AG04449 (cell line): ENCODE measurements around the gene TARS1.
"Not testable (repeated sequence)": the region's sequence is repeated elsewhere in the genome, so short reads cannot be mapped to it uniquely, and the experiment has no call there.

Source experiments
- CTCF ChIA-PET: fragments of 350-600 bp; formaldehyde crosslinking; extraction: SDS; loops from one replicate; lab custom pipeline; 2021; ENCODE audit warnings: antibody characterized with exemption; lab: Yijun Ruan, JAX
- POLR2A ChIA-PET: fragments of 400-600, 350-600 bp; formaldehyde crosslinking; extraction: SDS; loops from one replicate; lab custom pipeline; 2020; ENCODE audit warnings: antibody characterized with exemption, inconsistent platforms; lab: Yijun Ruan, JAX
- DNase-seq: peaks from one replicate; pipeline ENCODE4 v3.0.0-alpha.2; 2010; ENCODE audit warnings: low read depth, low spot score
- H3K4me3 ChIP-seq: 2 replicates; pipeline ENCODE4 v1.5.1; 2011; ENCODE audit warnings: low read depth, mild to moderate bottlenecking, control low read depth, low read length
- TF ChIP-seq, protein P1 (sequence below): IDR thresholded peaks from one replicate; pipeline ENCODE4 v1.5.1; 2011; ENCODE audit warnings: mild to moderate bottlenecking, moderate library complexity, low read length, control low read depth, inconsistent platforms; ENCODE audit not compliant: insufficient read depth; ENCODE audit errors: missing control alignments

TARS1 gene

GRCh38 chr5:33435893-33436490, 4.8 kb upstream of the TARS1 start:
- DNase-seq, H3K4me3 ChIP-seq, POLR2A ChIA-PET: not testable (repeated sequence)
- TF ChIP-seq, protein P1, sequence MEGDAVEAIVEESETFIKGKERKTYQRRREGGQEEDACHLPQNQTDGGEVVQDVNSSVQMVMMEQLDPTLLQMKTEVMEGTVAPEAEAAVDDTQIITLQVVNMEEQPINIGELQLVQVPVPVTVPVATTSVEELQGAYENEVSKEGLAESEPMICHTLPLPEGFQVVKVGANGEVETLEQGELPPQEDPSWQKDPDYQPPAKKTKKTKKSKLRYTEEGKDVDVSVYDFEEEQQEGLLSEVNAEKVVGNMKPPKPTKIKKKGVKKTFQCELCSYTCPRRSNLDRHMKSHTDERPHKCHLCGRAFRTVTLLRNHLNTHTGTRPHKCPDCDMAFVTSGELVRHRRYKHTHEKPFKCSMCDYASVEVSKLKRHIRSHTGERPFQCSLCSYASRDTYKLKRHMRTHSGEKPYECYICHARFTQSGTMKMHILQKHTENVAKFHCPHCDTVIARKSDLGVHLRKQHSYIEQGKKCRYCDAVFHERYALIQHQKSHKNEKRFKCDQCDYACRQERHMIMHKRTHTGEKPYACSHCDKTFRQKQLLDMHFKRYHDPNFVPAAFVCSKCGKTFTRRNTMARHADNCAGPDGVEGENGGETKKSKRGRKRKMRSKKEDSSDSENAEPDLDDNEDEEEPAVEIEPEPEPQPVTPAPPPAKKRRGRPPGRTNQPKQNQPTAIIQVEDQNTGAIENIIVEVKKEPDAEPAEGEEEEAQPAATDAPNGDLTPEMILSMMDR, result peak; percentile 52
- CTCF ChIA-PET, result interaction anchor here (1.1 to 4.5 kb wide), 5 partner anchors 9 to 560 kb away, joined by 3 to 38 read pairs (median 5); partner anchors contain the start of gene RXFP3

- no peak for DNase-seq
- peak overlapping the region; percentile 85 for H3K4me3 ChIP-seq
- TF ChIP-seq, protein P1, result no peak
- CTCF ChIA-PET, result interaction anchor here (1.0 to 4.3 kb wide), 2 partner anchors 8 to 531 kb away, joined by 3 to 22 read pairs; no protein-coding TSS in a partner anchor
- POLR2A ChIA-PET, result no interaction called here
Observed at GRCh38 chr5:33438996-33439395, 1.8 kb upstream of the TARS1 start.

- CTCF ChIA-PET, result interaction anchor here (1.6 to 4.3 kb wide), 2 partner anchors 9 to 530 kb away, joined by 8 to 22 read pairs; no protein-coding TSS in a partner anchor
- TF ChIP-seq, protein P1, result no peak
- no peak for DNase-seq
- POLR2A ChIA-PET, result interaction anchor here (0.9 to 1.1 kb wide), 2 partner anchors 70 to 727 kb away, joined by 3 read pairs; no protein-coding TSS in a partner anchor
- peak overlapping the region; percentile 85 for H3K4me3 ChIP-seq
Observed at GRCh38 chr5:33439905-33440481, 772 bp upstream of the TARS1 start.

GRCh38 chr5:33441241-33442177, 744 bp downstream of the TARS1 start:
- peak overlapping the region; percentile 93 for H3K4me3 ChIP-seq
- ChIA-PET POLR2A (interaction anchor here (0.5 to 0.9 kb wide), 3 partner anchors 71 to 723 kb away, joined by 3 read pairs; partner anchors contain the start of gene ADAMTS12), CTCF (interaction anchor here (1.6 to 4.3 kb wide), 2 partner anchors 10 to 529 kb away, joined by 8 to 22 read pairs; no protein-coding TSS in a partner anchor)
- peak; percentile 23 for DNase-seq
- TF ChIP-seq, protein P1, result no peak

DNA sequence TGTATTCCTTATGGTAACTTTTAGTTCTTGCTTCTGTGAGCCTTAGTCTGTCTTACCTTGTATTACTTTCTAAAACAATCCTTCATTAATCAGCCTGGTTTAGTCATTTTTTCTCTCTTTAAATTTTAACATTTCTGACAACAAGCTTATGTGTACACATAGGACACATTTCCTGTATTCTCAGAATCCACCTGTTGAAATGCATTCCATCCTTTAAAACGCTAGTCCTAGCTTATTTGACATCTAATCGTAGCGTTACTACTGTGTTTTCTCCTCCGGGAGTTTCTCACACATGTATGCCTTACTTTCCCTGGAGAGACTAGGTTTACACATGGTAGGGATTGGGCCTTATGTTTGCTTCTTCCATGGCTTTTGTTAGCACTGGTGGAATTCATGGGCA, 3.8 kb downstream of the TARS1 start:
- POLR2A ChIA-PET, result no interaction called here
- H3K4me3 ChIP-seq, result no peak overlapping the region

More for the DNA sequence above, 3.8 kb downstream of the TARS1 start:
- DNase-seq, result no peak
- TF ChIP-seq, protein P1, result no peak
- CTCF ChIA-PET, result no interaction called here
